Coronary artery (tissue), 2 donors: ENCODE data around the gene B4GALT2.
A peak's percentile ranks its signal among the peaks of the same experiment; 100 is the strongest.

Source experiments
- DNase-seq: peaks from one replicate; pipeline ENCODE4 v3.0.0-alpha.2; 2017; ENCODE audit warnings: low spot score
- H3K27ac ChIP-seq, 2 donors: fragments of 200-600 bp; sonication (generic); one replicate each; pipeline ENCODE4 v1.5.1; 2016 to 2019
- H3K4me3 ChIP-seq: fragments of 200-600 bp; sonication (generic); 2 replicates; pipeline ENCODE4 v1.5.1; 2016; ENCODE audit warnings: mild to moderate bottlenecking, moderate library complexity
- CTCF ChIP-seq: fragments of 200-600 bp; sonication (generic); IDR thresholded peaks from one replicate; pipeline ENCODE4 v1.5.1; 2019; ENCODE audit warnings: antibody characterized with exemption

Gene B4GALT2

GRCh38 chr1:43978551-43979260 is at the start of gene B4GALT2:
TSS of gene B4GALT2 (plus strand) at chr1:43979210. CDS start at chr1:43981161, 1,951 bp downstream.
- DNase-seq: no peak
- H3K4me3 ChIP-seq: peak within 1 kb of the TSS; percentile 89
- no peak for TF ChIP-seq CTCF
- H3K27ac ChIP-seq: peak within 1 kb of the TSS in 1 of 2 donors; percentile 82

GRCh38 chr1:43930168-43930948 is 48.7 kb upstream of the B4GALT2 start:
- no peak for DNase-seq

GRCh38 chr1:43930949-43931275 is 48.1 kb upstream of the B4GALT2 start:
- Histone ChIP-seq H3K27ac (no peak overlapping the region), H3K4me3 (no peak overlapping the region)
- DNase-seq: no peak
- no peak for TF ChIP-seq CTCF

More at GRCh38 chr1:43930168-43930948, 48.7 kb upstream of the B4GALT2 start:
- Histone ChIP-seq H3K4me3 (no peak overlapping the region), H3K27ac (no peak overlapping the region)
- TF ChIP-seq CTCF: no peak

- no peak overlapping the region for H3K4me3 ChIP-seq
- no peak for DNase-seq
- no peak overlapping the region for H3K27ac ChIP-seq
- no peak for TF ChIP-seq CTCF
These were observed 47.0 kb upstream of the B4GALT2 start for GRCh38 chr1:43931711-43932660.

GRCh38 chr1:43932786-43933385 is 46.1 kb upstream of the B4GALT2 start:
- no peak for DNase-seq
- TF ChIP-seq CTCF: no peak
- H3K4me3 ChIP-seq: peak overlapping the region; percentile 63
- H3K27ac ChIP-seq: peak overlapping the region in 1 of 2 donors; percentile 33

- peak within 1 kb of the TSS; percentile 63 for H3K4me3 ChIP-seq
- peak within 1 kb of the TSS; percentile 25 to 33 for H3K27ac ChIP-seq
- no peak for DNase-seq
- TF ChIP-seq CTCF: no peak
These were observed 45.5 kb upstream of the B4GALT2 start, which contains the start of gene ARTN for GRCh38 chr1:43933386-43934100. TSS of gene ARTN (plus strand) at chr1:43933801. CDS start at chr1:43935657, 1,856 bp downstream.
